Esophagus squamous epithelium (tissue), 4 donors: ENCODE results near the gene RTN4RL2.

Experiments used
- CTCF ChIP-seq, 6 experiments: fragments of 450-650 bp in 4 of 6; fragments of 200-600 bp in 2 of 6; sonication (generic) in 2 of 6; IDR thresholded peaks; one replicate each; pipeline ENCODE4 v1.5.1; 2016 to 2019; ENCODE audit warnings: antibody characterized with exemption in 6 of 6, mild to moderate bottlenecking in 4 of 6, moderate library complexity in 4 of 6
- POLR2A ChIP-seq, 4 donors: fragments of 450-650 bp; IDR thresholded peaks; one replicate each; pipeline ENCODE4 v1.6.1; 2017; ENCODE audit warnings: antibody characterized with exemption in 4 of 4, mild to moderate bottlenecking in 4 of 4, moderate library complexity in 3 of 4

DNA sequence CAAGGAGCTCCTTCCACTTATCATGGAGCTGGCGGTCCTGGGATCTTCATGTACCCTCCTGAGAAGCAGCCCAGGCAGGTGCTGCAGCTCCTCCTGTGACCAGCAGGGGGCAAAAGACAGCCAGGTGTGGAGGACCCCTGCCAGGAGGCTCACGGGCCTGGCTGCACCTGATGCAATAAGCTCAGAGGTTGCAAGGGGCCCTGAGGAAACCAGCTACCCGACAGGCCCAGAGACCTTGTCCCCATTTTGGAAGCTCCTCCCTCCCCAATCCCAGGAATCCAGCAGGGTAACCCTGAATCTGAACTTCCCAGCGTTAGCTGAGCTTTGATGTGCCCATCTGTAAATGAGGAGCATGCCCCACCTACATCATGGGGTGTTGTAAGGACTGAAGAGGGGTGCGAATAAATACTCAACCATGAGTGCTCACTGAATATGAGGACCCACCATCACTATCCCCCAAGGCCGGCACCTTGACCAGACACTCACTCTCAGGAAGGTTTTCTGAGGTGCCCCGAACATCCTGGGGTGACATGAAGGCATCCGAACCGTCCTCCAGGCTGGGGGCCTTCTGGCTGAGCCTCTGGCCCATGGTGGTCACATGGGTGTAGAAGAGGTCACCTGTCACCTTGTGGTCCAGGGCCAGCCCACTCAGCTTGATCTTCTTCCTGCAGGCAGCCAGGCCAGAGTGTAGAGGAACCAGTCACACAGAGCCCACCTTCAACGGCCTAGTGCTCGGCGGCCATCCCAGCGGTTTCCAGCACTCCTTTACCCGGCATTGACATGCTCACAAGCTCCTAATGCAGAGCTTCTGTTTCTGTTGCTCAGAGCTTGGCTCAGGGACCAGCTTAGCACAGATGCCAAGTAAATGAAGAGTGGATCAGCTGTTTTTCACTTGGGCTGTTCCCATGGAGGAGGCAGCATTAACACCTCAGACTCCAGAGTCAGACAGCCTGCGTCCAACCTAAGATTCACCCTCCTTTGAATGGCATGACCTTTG lies 33.5 kb downstream of the RTN4RL2 start:
- TF ChIP-seq CTCF (IDR thresholded peaks at IDR 0.05) (peak; percentile 64 to 93 (median 86)), POLR2A (IDR thresholded peaks at IDR 0.05) (no peak)
